Activated CD8-positive, alpha-beta memory T cell treated with anti-CD3 and anti-CD28 coated beads for 4 hours (primary cell): ENCODE measurements around the gene GIMAP1.
A peak's percentile ranks its signal among the peaks of the same experiment; 100 is the strongest.

Experiments used
- DNase-seq, 2 donors: peaks; one replicate each; pipeline ENCODE4 v3.0.0-alpha.2; 2020; ENCODE audit warnings: low read depth in 2 of 2

Gene GIMAP1

DNA sequence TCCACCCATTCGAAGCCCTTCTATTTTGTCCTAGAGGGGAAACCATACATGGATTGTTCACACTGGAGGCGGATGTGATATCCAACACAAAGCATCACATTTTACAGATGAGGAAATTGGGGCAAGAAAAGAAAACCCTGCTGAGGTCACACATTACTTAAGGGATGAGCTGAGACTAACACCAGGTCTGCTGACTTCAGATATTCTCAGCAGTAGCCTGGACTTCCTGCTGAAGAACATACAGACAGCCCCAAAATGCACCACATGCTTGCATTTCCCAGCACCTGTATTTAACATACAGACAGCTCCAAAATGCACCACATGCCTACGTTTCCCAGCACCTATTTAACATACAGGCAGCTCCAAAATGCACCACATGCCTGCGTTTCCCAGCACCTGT lies 32.0 kb downstream of the GIMAP1 start:
- no peak for DNase-seq

GRCh38 chr7:150751702-150752101 lies 35.3 kb downstream of the GIMAP1 start:
- no peak for DNase-seq

- DNase-seq = no peak
Observed at GRCh38 chr7:150753239-150753638, 36.8 kb downstream of the GIMAP1 start.

DNA sequence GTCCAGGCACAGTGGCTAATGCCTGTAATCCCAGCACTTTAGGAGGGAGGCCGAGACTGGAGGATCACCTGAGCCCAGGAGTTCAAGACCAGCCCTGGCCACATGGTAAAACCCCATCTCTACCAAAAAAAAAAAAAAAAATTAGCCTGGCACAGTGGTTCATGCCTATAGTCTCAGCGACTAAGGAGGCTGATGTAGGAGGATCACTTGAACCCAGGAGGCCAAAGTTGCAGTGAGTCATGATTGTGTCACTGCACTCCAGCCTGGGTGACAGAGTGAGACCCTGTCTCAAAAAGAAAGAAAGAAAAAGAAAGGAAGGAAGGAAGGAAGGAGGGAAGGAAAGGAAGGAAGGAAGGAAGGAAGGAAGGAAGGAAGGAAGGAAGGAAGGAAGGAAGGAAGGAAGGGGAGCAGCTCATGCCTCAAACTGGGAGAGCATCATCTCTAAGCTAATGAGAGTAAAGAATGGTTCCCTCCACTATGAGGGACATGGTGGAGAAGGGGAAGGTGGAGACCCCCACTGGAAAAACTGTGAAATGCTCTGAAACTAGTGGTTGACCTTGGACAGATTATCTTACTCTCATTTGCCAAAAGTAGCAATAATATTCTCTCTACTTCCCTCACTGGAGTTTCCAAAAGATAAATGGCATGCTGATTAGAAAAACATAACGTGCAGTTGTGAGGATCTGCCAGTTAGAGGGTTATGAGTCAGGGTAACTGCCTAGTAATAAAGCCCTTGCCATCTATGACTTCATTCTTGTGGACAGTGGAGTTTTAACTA lies 37.6 kb downstream of the GIMAP1 start:
- DNase-seq = no peak

DNA sequence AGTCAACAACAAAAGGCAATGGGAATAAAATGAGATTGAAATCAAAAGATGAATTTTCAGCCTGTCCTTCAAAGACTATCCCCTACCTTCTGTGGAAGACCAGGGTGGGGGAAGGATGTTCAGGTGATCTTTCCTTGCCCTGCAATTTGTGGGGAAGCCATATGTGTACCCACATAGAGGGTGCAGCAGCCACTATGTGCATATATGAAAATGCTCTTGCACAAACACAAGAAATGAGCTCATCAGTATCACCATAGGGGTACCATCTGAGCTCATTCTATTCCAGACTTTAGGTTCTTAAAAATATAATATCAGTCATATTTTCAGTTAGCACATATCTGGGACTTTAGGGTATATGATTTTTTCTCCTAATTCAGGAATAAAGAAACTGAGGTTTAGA lies 38.5 kb downstream of the GIMAP1 start:
- no peak for DNase-seq

- DNase-seq = peak; percentile 47 to 68
Observed at GRCh38 chr7:150755473-150756099, 39.2 kb downstream of the GIMAP1 start.

GRCh38 chr7:150756166-150756565 lies 39.8 kb downstream of the GIMAP1 start:
- DNase-seq = no peak

DNA sequence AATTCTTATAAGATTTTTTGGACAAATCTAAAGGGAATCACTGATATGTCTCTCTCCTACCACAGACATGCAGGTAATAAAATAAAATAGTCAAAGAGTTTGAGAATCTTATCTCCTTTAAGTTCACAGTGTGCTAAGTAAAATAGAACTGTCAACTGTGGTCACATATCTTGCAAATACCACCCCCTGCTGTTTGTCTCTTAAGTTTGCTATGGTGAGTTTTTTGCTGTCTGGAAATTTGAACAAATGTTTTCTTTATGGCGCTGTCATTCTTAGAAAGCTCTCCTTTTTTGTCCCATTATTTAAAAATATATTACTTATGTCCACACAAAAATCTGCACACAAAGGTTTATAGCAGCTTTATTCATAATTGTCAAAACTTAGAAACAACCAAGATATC lies 40.4 kb downstream of the GIMAP1 start:
- no peak for DNase-seq

DNA sequence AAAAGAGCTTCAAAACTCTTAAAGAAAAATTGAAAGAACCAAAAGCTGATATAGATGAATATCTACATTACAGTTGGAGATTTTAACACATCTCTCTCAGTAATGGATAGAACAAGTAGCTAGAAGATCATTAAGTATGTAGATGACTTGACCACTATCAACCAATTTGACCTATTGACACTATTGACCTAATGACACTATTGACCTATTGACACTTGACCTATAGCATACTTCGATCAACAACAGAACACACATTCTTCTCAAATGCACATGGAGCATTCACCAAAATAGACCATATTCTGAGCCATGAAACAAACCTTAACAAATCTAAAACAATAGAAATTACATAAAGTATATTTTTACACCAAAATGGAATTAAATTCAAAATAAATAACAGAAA lies 43.1 kb downstream of the GIMAP1 start:
- DNase-seq = no peak

DNA sequence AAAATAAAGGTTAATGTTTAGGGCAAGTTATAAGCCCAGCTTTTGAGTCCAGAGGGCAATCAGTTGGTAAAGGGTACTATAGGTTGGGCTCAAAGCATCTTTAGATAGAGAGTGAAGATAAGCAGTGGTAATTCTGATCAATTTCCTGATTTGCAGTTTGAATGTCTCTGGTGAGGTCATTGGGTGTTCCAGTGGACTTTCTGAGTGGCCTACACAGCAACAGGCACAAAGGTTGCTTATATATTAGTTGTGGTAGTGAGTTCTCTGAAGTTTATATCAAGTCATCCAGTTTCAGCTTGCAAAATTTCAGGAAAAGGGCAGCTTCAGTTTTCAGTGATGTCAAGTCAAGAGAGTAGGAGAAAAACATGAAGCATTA lies 49.9 kb downstream of the GIMAP1 start:
- DNase-seq = no peak

GRCh38 chr7:150769768-150770167 lies 53.4 kb downstream of the GIMAP1 start:
- no peak for DNase-seq
